SJSA1 (cell line): ENCODE data around the gene BOK. TPM values are rescaled to one million over a fixed set of nuclear protein-coding genes. Genes with fewer than 3 reads are reported as not detected.

Experiments used
- DNase-seq, 2 experiments: peaks; one replicate each; pipeline ENCODE4 v3.0.0-alpha.2; 2015 to 2020; ENCODE audit warnings: low spot score in 2 of 2, low read depth in 1 of 2
- H3K27ac ChIP-seq: fragments of 250-450 bp; sonication (Bioruptor Pico); 2 replicates; pipeline ENCODE4 v1.5.1; 2020; ENCODE audit warnings: mild to moderate bottlenecking, moderate library complexity
- H3K27me3 ChIP-seq: fragments of 250-450 bp; sonication (Bioruptor Pico); replicated peaks from 2 replicates; pipeline ENCODE4 v1.5.1; 2020; ENCODE audit warnings: mild to moderate bottlenecking, moderate library complexity
- H3K36me3 ChIP-seq: fragments of 250-450 bp; sonication (Bioruptor Pico); 2 replicates; pipeline ENCODE4 v1.5.1; 2020; ENCODE audit warnings: mild to moderate bottlenecking
- H3K4me1 ChIP-seq: fragments of 250-450 bp; sonication (Bioruptor Pico); replicated peaks from 2 replicates; pipeline ENCODE4 v1.6.1; 2021; ENCODE audit warnings: mild to moderate bottlenecking
- H3K4me3 ChIP-seq: fragments of 250-450 bp; sonication (Bioruptor Pico); 2 replicates; pipeline ENCODE4 v1.5.1; 2020; ENCODE audit warnings: mild to moderate bottlenecking
- H3K9me3 ChIP-seq: fragments of 250-450 bp; sonication (Bioruptor Pico); replicated peaks from 2 replicates; pipeline ENCODE4 v1.5.1; 2020; ENCODE audit warnings: mild to moderate bottlenecking
- total RNA-seq: library from RNA; depleted of rRNA; stranded (reverse); fragments of >200 nt; shearing (Covaris generic); gene quantifications from 2 replicates; pipeline ENCODE4 v1.2.3, GENCODE V29; 2014

BOK gene
- total RNA-seq, 1 experiment from 2014 or later, result 337 TPM

DNA sequence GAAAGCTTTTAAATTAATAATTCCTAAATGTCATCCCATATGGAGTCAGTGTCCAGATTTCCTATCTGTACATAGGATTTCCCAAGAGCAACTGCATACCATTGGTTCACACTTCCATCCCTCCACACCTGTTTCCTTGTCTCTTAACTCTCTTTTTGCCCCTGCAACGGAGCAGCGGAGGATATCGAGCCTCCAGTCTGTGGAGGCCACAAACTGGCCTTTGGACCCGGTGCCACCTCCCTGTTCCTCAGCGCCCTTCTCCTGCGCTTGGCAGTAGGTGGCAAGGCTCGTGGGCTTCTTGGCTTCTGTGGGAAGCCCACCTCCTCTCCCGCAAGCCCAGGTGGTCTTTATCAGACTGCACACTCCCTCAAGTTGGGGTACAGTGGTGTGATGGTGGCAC lies 26.4 kb upstream of the BOK start:
- Histone ChIP-seq H3K9me3 (no peaks in the 10 kb centered on the region), H3K4me3 (no peak overlapping the region), H3K36me3 (no peaks in the 10 kb centered on the region), H3K27ac (no peak overlapping the region), H3K4me1 (no peaks in the 10 kb centered on the region), H3K27me3 (no peaks in the 10 kb centered on the region)
- DNase-seq, result no peak

GRCh38 chr2:241532733-241533601 lies 25.6 kb upstream of the BOK start:
- H3K36me3 ChIP-seq, result no peaks in the 10 kb centered on the region
- no peak overlapping the region for H3K4me3 ChIP-seq
- no peak overlapping the region for H3K27ac ChIP-seq
- no peaks in the 10 kb centered on the region for H3K9me3 ChIP-seq
- no peak for DNase-seq
- H3K27me3 ChIP-seq, result no peaks in the 10 kb centered on the region
- no peaks in the 10 kb centered on the region for H3K4me1 ChIP-seq

- Histone ChIP-seq H3K4me3 (no peak overlapping the region), H3K27me3 (no peaks in the 10 kb centered on the region), H3K36me3 (no peaks in the 10 kb centered on the region), H3K27ac (no peak overlapping the region), H3K9me3 (no peaks in the 10 kb centered on the region), H3K4me1 (peaks cover 6% of the 10 kb centered on the region; the same call in 1 of the 2 replicates)
- DNase-seq, result no peak
Observed at GRCh38 chr2:241534293-241534692, 24.3 kb upstream of the BOK start.

- DNase-seq, result no peak
Observed at GRCh38 chr2:241534701-241535375, 23.7 kb upstream of the BOK start.

DNA sequence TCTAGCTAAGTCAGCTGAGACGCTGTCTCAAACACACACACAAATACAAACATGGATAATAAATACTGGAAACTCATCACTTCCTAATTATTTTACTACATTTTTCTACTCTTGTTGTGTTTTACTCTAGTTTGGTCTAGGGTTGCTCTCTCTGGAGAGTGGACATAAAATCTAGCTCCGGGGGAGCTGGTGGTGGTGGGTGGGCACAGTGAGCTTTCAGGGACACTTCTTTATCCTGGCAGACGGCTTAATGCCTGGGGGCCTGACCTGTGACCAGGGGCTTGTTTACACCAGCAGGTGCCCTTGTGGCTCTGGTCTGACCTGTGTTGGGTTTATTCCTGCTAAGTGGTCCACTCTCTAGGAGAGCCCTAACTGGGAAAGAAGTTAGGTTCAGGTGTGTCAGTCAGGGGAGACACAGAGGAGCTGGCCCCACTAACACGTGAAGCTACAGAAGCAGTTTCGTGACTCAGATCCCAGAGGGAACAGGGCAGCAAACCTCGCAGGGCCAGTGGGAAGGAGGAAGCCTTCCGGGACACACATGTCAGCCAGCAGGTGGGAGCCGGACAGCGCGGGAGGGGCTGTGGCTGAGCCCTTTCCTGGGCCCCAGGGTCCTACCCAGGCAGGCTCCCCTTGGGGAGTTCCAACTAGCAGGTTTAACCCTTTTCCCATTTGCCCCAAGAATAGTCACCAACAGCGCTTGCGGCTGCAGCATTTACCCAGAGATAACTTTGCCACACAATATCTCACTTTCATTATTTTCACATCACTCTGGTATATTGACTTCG lies 22.5 kb upstream of the BOK start:
- DNase-seq, result no peak
- Histone ChIP-seq H3K4me1 (peaks cover 23% of the 10 kb centered on the region), H3K36me3 (no peaks in the 10 kb centered on the region), H3K9me3 (no peaks in the 10 kb centered on the region), H3K27ac (no peak overlapping the region), H3K27me3 (no peaks in the 10 kb centered on the region), H3K4me3 (no peak overlapping the region)

More at GRCh38 chr2:241534701-241535375, 23.7 kb upstream of the BOK start:
- no peaks in the 10 kb centered on the region for H3K9me3 ChIP-seq
- no peaks in the 10 kb centered on the region for H3K27me3 ChIP-seq
- peaks cover 11% of the 10 kb centered on the region; the same call in 1 of the 2 replicates for H3K4me1 ChIP-seq
- H3K4me3 ChIP-seq, result no peak overlapping the region
- no peaks in the 10 kb centered on the region for H3K36me3 ChIP-seq
- H3K27ac ChIP-seq, result no peak overlapping the region

GRCh38 chr2:241538838-241539615 lies 19.5 kb upstream of the BOK start:
- no peaks in the 10 kb centered on the region for H3K36me3 ChIP-seq
- no peak overlapping the region for H3K4me3 ChIP-seq
- no peaks in the 10 kb centered on the region for H3K27me3 ChIP-seq
- H3K4me1 ChIP-seq, result peaks cover 40% of the 10 kb centered on the region
- no peak for DNase-seq
- H3K27ac ChIP-seq, result no peak overlapping the region
- H3K9me3 ChIP-seq, result no peaks in the 10 kb centered on the region

DNA sequence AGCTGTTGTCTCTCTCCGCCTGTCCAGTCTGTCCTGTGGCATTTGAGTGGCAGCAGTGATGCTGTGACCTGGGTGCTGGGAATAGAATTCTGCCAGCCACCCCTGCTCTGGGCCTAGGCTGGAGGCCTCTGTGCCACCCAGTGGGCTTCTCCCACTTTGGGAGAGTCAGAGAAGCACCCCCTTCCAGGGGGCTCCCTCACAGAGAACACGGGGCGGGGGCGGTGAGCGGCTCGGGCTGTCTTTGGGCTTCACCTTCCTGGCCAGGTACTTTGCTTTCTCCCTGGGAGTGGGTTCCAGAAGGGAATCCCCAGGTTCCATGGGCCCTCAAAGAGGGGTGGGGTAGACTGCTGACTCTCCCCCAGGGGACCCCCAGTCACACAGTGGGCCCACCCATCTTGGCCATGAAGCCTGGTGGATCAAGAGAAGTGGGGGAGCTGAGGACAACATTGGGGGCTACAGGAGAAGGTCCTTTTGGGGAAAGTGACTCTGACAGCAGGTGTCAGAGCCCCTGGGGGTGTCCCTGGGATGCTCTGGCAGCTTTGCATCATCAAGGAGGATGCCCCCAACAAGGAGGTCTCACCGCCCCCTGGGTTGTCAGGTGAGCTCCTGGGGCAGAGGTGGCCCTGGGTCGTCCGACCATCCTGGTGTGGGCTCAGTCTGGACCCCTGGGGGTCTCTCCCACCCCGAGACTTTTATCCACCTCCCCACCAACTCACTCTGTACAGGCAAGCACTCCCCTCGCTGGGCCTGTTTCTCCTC lies 18.8 kb upstream of the BOK start:
- H3K27ac ChIP-seq, result no peak overlapping the region
- no peaks in the 10 kb centered on the region for H3K27me3 ChIP-seq
- no peak for DNase-seq
- no peaks in the 10 kb centered on the region for H3K36me3 ChIP-seq
- H3K4me1 ChIP-seq, result peaks cover 48% of the 10 kb centered on the region
- no peaks in the 10 kb centered on the region for H3K9me3 ChIP-seq
- H3K4me3 ChIP-seq, result no peak overlapping the region

GRCh38 chr2:241540401-241540770 lies 18.2 kb upstream of the BOK start:
- H3K27ac ChIP-seq, result peak overlapping the region; percentile 32; the same call in 1 of the 2 replicates
- peak in 1 of 2 experiments; percentile 64 for DNase-seq
- peaks cover 54% of the 10 kb centered on the region for H3K4me1 ChIP-seq
- no peaks in the 10 kb centered on the region for H3K27me3 ChIP-seq
- H3K9me3 ChIP-seq, result no peaks in the 10 kb centered on the region
- H3K4me3 ChIP-seq, result no peak overlapping the region
- H3K36me3 ChIP-seq, result no peaks in the 10 kb centered on the region

- Histone ChIP-seq H3K27ac (peak overlapping the region; percentile 32), H3K4me3 (peak overlapping the region; percentile 31), H3K4me1 (peaks cover 59% of the 10 kb centered on the region), H3K36me3 (no peaks in the 10 kb centered on the region), H3K27me3 (no peaks in the 10 kb centered on the region), H3K9me3 (no peaks in the 10 kb centered on the region; the same call in 1 of the 2 replicates)
- DNase-seq, result peak; percentile 44 to 73
Observed at GRCh38 chr2:241540771-241541561, 17.6 kb upstream of the BOK start.

- H3K36me3 ChIP-seq, result no peaks in the 10 kb centered on the region
- H3K4me1 ChIP-seq, result peaks cover 67% of the 10 kb centered on the region
- DNase-seq, result no peak
- no peak overlapping the region for H3K4me3 ChIP-seq
- H3K27ac ChIP-seq, result no peak overlapping the region
- no peaks in the 10 kb centered on the region; the same call in 1 of the 2 replicates for H3K9me3 ChIP-seq
- no peaks in the 10 kb centered on the region for H3K27me3 ChIP-seq
Observed at GRCh38 chr2:241541564-241542277, 16.8 kb upstream of the BOK start.

GRCh38 chr2:241542278-241542605 lies 16.3 kb upstream of the BOK start:
- Histone ChIP-seq H3K27ac (no peak overlapping the region), H3K4me3 (no peak overlapping the region), H3K27me3 (no peaks in the 10 kb centered on the region), H3K9me3 (no peaks in the 10 kb centered on the region; the same call in 1 of the 2 replicates), H3K4me1 (peaks cover 70% of the 10 kb centered on the region), H3K36me3 (no peaks in the 10 kb centered on the region)
- no peak for DNase-seq
